Stimulated activated effector memory CD8-positive, alpha-beta T cell treated with anti-CD3 and anti-CD28 coated beads, Interleukin-12 subunit alpha, Interleukin-12 subunit beta, amount 100 ng/mL, for 72 hours (primary cell): Measurements from ENCODE around the gene ZSCAN5C.

Experiments used
- ATAC-seq: fragments of 150-1000 bp; cut with Tn5 transposase; 2 replicates; pipeline ENCODE4 v1.10.0; 2021
- DNase-seq, 2 donors: peaks; one replicate each; pipeline ENCODE4 v3.0.0; 2021 to 2022; ENCODE audit warnings: low spot score in 2 of 2
- H3K27ac Mint-ChIP-seq: one replicate; pipeline ENCODE4 v1.8.0; 2022; ENCODE audit warnings: mild to moderate bottlenecking, mixed read lengths
- H3K36me3 Mint-ChIP-seq: one replicate; pipeline ENCODE4 v1.8.0; 2022; ENCODE audit warnings: mild to moderate bottlenecking, mixed read lengths
- H3K4me1 Mint-ChIP-seq: one replicate; pipeline ENCODE4 v1.8.0; 2022; ENCODE audit warnings: mixed read lengths
- H3K4me3 Mint-ChIP-seq: one replicate; pipeline ENCODE4 v1.8.0; 2022; ENCODE audit warnings: mild to moderate bottlenecking, mixed read lengths
- H3K9me3 Mint-ChIP-seq: one replicate; pipeline ENCODE4 v1.8.0; 2022; ENCODE audit warnings: mixed read lengths

Gene ZSCAN5C, protein sequence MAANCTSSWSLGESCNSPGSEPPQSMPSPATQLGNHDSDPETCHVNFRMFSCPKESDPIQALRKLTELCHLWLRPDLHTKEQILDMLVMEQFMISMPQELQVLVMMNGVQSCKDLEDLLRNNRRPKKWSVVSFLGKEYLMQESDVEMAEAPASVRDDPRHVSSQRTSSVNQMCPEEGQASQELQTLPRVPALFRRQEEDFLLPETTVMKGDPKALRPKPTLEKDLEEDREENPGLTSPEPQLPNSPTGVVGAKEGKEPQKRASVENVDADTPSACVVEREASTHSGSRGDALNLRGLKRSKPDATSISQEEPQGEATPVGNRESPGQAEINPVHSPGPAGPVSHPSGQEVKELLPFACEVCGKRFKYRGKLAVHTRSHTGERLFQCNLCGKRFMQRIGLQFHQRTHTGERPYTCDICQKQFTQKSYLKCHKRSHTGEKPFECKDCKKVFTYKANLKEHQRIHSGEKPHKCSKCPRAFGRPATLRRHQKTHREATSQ

DNA sequence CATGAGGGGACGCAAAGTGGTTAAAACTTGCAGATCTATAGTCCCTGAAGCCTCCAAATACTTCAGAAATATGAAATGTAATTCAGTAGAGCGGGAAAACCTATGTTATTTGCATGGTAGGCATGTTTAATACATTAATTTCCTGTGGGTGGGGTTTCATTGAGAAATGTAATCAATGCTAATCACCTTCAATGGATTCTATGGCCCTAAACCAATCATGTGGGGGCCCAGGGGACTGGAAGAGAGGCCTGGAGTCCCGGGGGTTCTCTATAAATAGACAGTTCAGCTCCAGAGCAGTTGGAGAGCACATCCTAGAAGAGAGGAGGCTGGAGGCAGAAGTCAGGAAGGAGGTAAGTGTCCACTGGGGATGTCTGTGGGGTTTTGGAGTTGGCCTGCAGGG, at the start of gene ZSCAN5C:
ZSCAN5C (plus strand) TSS at position 301 of the 400 bp plus-strand sequence. CDS start 3,641 bp downstream, outside the sequence.
- DNase-seq (no peak), ATAC-seq (no peak)
- no peaks in the 10 kb centered on the region for H3K4me1 Mint-ChIP-seq
- H3K36me3 Mint-ChIP-seq: no peaks in the 10 kb centered on the region
- no peak within 1 kb of the TSS for H3K27ac Mint-ChIP-seq
- H3K9me3 Mint-ChIP-seq: no peaks in the 10 kb centered on the region
- no peak within 1 kb of the TSS for H3K4me3 Mint-ChIP-seq

DNA sequence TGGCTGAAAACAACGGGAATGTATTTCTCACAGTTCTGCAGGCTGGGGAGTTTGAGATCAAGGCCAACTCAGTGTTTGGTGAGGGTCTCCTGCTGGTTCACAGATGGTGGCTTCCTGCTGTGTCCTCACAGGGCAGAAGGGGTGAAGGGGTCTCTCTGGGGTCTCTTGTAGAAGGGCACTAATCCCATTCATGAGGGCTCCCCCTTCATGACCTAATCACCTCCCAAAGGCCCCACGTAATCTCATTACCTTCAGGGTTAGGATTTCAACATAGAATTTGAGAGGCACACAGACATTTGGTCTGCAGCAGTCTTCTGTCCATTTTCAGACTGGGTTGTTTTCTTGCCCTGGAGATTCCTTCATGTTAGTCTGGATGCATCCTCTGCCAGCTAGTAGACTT, 49.4 kb upstream of the ZSCAN5C start:
- H3K36me3 Mint-ChIP-seq: peaks cover 33% of the 10 kb centered on the region
- H3K9me3 Mint-ChIP-seq: no peaks in the 10 kb centered on the region
- H3K4me1 Mint-ChIP-seq: peaks cover 7% of the 10 kb centered on the region
- ATAC-seq (no peak), DNase-seq (no peak)
- no peak overlapping the region for H3K4me3 Mint-ChIP-seq
- H3K27ac Mint-ChIP-seq: peak overlapping the region; percentile 79

DNA sequence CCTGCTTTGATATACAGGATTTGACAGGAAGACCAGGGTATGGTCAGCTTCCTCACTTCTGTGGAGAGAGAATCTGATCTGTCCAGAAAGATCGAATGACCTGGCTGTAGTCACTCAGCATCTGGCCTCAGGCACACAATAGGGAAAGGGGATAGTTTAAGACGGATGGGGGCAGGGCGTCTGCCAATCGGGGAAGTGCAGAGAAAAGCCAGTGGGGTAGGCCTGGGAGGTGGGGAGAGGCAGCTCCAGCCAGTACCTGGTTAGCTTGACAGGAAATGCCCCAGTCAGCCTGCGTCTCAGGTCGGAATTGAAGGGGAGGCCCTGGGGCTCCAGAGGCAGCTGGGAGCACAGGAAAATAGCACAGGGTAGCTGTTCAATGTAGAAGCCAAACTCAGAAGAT, 48.6 kb upstream of the ZSCAN5C start:
- DNase-seq (no peak), ATAC-seq (no peak)
- Mint-ChIP-seq H3K9me3 (no peaks in the 10 kb centered on the region), H3K36me3 (peaks cover 32% of the 10 kb centered on the region), H3K4me3 (no peak overlapping the region), H3K27ac (peak overlapping the region; percentile 79), H3K4me1 (peaks cover 7% of the 10 kb centered on the region)

DNA sequence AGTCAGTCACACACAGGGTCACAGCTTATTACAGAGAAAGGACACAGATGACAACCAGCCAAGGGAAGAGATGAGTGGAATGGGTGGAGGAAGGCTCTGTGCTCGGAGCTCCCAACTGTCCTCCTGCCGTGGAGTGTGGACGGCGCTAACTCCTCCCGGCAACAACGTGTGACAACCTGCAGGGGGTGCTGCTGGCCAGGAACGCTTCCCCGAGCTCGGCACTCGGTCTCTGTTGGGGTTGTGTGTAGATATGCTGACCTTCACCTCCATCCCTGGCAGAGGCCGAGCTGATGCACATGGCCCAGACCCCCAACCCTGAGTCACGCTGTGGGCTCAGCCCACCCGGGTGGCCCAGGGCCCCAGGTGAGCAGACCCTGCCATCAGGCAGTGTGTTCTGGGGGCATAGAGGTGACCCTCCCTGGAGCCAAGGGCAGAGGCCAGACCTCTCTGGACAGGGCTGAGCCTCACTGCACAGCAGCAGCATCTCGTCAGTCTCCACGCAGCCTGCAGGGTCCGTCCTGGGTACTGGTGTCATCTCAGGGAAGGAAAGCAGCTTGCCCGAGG, 46.9 kb upstream of the ZSCAN5C start:
- H3K9me3 Mint-ChIP-seq: no peaks in the 10 kb centered on the region
- ATAC-seq (no peak), DNase-seq (no peak)
- H3K4me3 Mint-ChIP-seq: no peak overlapping the region
- peaks cover 14% of the 10 kb centered on the region for H3K4me1 Mint-ChIP-seq
- no peak overlapping the region for H3K27ac Mint-ChIP-seq
- peaks cover 40% of the 10 kb centered on the region for H3K36me3 Mint-ChIP-seq

DNA sequence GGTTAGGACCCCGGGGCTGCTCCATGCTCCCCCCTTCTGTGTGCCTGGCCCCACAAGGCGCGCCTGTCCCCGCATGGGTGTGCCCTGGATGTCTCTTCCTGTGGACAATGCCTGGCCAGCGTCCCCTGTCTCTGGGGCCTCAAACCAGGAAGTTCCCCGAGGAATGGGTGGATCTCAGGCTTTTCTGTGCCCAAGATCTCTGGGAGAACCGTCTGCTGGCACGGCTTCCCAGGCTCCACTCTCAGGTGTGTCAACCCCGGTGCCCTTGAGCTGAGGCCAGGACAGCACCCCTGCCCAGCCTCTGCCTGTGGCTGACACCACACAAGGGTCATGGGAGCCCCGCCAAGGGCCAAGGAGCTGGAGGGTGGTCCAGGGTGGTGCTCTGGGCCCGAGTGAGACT, 45.3 kb upstream of the ZSCAN5C start:
- Mint-ChIP-seq H3K4me3 (no peak overlapping the region), H3K36me3 (peaks cover 43% of the 10 kb centered on the region), H3K27ac (no peak overlapping the region), H3K9me3 (no peaks in the 10 kb centered on the region), H3K4me1 (peaks cover 14% of the 10 kb centered on the region)
- DNase-seq (no peak), ATAC-seq (no peak)

DNA sequence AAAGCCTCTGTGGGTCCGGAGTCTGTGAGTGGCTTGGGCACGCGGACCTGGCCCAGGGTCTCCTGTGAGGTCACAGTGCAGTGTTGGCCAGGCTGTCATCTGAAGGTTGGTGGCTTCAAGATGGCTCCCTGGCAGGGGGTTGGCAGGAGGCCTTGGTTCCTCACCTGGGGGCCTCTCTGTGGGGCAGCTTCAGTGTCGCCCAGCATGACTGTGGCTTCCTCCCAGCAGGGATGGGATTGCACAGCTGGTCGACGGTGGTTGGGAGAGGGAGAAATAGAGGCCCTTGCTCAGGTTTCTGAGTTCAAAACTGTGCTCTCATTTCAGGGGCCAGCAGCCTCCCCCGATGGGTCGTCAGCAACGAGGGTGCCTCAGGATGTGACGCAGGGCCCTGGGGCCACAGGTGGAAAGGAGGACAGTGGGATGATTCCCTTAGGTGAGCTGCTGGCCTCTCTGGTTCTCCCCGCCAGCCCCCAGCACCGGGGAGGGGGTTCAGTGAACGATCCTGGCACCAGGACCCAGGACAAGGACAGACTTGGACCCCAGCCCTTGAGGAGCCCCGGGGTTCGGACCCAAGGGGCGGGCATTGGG, 43.8 kb upstream of the ZSCAN5C start:
- Mint-ChIP-seq H3K36me3 (peaks cover 42% of the 10 kb centered on the region), H3K9me3 (no peaks in the 10 kb centered on the region), H3K4me3 (no peak overlapping the region), H3K4me1 (peaks cover 12% of the 10 kb centered on the region), H3K27ac (no peak overlapping the region)
- no peak for ATAC-seq
- no peak for DNase-seq

DNA sequence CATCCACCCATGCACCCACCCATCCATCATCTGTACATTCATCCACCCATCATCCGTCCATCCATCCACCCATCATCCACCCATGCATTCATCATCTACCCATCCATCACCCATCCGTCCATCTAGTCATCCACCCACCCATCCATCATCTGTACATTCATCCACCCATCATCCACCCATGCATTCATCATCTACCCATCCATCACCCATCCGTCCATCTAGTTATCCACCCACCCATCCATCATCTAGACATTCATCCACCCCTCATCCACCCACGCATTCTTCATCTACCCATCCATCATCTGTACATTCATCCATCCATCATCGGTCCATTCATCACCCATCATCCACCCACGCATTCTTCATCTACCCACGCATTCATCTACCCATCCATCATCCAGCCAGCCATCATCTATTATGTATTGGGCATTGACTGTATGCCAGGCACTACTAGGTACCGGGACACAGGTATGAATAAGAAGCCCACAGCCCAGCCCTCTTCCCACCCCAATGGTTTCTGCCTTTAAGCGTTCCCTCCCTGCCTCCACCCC, 43.0 kb upstream of the ZSCAN5C start:
- Mint-ChIP-seq H3K36me3 (peaks cover 36% of the 10 kb centered on the region), H3K4me1 (peaks cover 7% of the 10 kb centered on the region), H3K27ac (no peak overlapping the region), H3K9me3 (no peaks in the 10 kb centered on the region), H3K4me3 (no peak overlapping the region)
- ATAC-seq: no peak
- no peak for DNase-seq

DNA sequence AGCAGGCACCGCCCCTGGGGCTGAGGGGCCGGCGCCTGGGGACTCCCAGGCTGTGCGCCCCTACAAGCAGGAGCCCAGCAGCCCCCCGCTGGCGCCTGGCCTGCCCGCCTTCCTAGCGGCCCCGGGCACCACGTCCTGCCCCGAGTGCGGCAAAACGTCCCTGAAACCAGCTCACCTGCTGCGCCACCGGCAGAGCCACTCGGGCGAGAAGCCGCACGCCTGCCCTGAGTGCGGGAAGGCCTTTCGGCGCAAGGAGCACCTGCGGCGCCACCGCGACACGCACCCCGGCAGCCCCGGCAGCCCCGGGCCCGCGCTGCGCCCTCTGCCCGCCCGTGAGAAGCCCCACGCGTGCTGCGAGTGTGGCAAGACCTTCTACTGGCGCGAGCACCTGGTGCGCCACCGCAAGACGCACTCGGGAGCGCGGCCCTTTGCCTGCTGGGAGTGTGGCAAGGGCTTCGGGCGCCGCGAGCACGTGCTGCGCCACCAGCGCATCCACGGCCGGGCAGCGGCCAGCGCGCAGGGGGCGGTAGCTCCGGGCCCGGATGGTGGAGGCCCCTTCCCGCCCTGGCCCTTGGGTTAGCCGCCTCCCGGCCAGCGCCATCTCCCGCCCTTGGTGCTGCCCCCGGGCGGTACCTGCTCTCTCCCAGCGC, 42.3 kb upstream of the ZSCAN5C start:
- no peak overlapping the region for H3K4me3 Mint-ChIP-seq
- H3K4me1 Mint-ChIP-seq: peaks cover 7% of the 10 kb centered on the region
- H3K36me3 Mint-ChIP-seq: peaks cover 34% of the 10 kb centered on the region
- H3K27ac Mint-ChIP-seq: no peak overlapping the region
- DNase-seq (no peak), ATAC-seq (no peak)
- no peaks in the 10 kb centered on the region for H3K9me3 Mint-ChIP-seq

DNA sequence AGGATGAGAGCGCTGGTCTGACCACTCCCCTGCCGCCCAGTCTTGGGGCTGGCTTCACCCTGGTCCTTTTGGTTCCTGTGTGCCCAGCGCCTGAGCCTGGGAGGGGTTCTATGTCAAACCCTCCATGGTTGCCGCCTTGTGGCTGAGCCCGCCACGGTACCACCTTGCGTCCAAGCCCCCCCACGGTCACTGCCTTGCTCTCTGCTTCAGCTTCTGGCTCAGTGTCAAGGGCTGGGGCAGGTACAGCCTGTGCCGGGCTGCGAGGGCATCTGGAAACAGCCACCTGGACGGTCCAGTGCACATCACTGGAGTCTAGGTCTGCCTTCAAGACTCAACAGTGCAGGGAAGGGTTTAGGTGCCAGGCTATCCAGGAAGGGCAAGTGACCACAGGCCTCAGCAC, 40.5 kb upstream of the ZSCAN5C start:
- ATAC-seq: no peak
- Mint-ChIP-seq H3K4me3 (no peak overlapping the region), H3K9me3 (no peaks in the 10 kb centered on the region), H3K27ac (no peak overlapping the region), H3K4me1 (peaks cover 7% of the 10 kb centered on the region), H3K36me3 (peaks cover 25% of the 10 kb centered on the region)
- DNase-seq: no peak

DNA sequence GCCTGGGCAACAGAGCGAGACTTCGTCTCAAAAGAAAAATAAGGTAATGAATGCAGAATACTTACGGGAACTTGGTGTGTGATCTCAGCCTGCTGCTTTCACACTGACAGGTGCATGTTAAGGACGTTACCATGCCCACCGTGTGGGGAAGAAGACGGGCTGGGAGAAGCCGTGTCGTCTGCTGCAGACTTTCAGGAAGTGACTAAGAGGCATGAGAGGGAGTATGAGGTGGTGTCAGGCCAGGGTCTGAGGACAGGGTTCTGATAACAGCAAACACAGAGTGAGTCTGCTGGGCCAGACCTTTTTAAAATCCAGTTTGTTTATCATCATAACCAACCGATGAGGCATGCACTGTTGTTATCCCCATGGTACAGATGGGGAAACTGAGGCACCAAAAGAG, 39.8 kb upstream of the ZSCAN5C start:
- H3K4me3 Mint-ChIP-seq: no peak overlapping the region
- H3K9me3 Mint-ChIP-seq: no peaks in the 10 kb centered on the region
- peaks cover 25% of the 10 kb centered on the region for H3K36me3 Mint-ChIP-seq
- H3K4me1 Mint-ChIP-seq: peaks cover 7% of the 10 kb centered on the region
- no peak overlapping the region for H3K27ac Mint-ChIP-seq
- no peak for DNase-seq
- peak; percentile 79 for ATAC-seq

DNA sequence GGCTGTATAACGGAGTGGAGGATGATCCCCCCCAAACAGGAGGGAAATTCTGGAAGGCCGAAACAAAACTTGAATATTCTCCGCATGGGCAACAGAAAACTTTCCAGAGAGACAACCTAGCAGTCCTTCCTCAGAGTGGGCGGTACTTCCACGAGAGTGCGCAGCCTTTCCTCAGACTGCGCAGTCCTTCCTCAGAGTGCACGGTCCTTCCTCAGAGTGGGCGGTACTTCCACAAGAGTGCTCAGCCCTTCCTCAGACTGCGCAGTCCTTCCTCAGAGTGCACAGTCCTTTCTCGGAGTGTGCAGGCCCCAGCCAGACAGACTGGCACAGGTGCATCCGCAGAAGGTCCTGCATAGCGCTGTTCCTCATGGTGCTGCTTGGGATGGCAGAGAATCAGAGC, 39.0 kb upstream of the ZSCAN5C start:
- H3K4me1 Mint-ChIP-seq: peaks cover 7% of the 10 kb centered on the region
- no peak overlapping the region for H3K4me3 Mint-ChIP-seq
- DNase-seq (no peak), ATAC-seq (no peak)
- H3K27ac Mint-ChIP-seq: no peak overlapping the region
- H3K36me3 Mint-ChIP-seq: peaks cover 19% of the 10 kb centered on the region
- H3K9me3 Mint-ChIP-seq: no peaks in the 10 kb centered on the region

DNA sequence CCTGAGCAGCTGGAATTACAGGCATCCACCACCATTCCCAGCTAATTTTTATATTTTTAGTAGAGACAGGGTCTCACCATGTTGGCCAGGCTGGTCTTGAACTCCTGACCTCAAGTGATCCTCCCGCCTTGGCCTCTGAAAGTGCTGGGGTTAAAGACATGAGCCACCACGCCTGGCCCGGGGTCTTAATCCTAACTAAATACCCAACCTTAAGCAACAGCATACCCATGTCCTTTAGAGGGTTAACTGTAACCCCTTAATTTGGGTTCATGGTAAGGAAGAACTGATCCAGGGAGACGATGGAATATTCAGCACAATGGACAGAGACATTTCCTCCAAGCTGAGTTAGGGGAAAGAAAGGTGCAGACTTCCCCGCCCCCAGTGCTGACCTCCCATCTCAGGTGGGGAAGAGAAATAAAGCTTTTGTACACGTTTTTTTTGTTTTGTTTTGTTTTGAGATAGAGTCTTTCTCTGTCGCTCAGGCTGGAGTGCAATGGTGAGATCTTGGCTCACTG, 35.0 kb upstream of the ZSCAN5C start:
- no peak overlapping the region for H3K27ac Mint-ChIP-seq
- no peak for DNase-seq
- no peak overlapping the region for H3K4me3 Mint-ChIP-seq
- H3K9me3 Mint-ChIP-seq: no peaks in the 10 kb centered on the region
- H3K4me1 Mint-ChIP-seq: peaks cover 6% of the 10 kb centered on the region
- H3K36me3 Mint-ChIP-seq: no peaks in the 10 kb centered on the region
- ATAC-seq: no peak

DNA sequence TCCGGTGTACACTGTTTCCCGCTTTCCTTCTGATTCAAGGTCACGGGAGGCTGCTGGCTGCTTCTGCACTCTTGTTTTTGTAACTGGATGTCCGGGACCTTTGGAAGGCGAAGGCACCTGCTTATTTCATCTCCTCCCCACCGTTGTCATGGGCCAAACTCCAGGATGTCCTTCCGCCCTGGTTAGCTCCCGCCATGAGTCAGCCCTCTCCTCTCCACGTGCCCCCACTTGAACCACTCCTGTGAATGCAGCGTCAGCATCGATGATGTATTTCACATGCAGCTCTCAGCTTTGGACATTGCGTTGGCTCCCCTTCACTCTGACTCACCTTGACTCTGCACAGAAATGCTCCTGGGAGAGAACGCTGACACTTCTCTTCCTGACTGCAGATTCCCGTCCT, 31.8 kb upstream of the ZSCAN5C start:
- H3K4me1 Mint-ChIP-seq: peaks cover 6% of the 10 kb centered on the region
- no peaks in the 10 kb centered on the region for H3K36me3 Mint-ChIP-seq
- ATAC-seq (no peak), DNase-seq (no peak)
- H3K27ac Mint-ChIP-seq: no peak overlapping the region
- no peak overlapping the region for H3K4me3 Mint-ChIP-seq
- no peaks in the 10 kb centered on the region for H3K9me3 Mint-ChIP-seq

DNA sequence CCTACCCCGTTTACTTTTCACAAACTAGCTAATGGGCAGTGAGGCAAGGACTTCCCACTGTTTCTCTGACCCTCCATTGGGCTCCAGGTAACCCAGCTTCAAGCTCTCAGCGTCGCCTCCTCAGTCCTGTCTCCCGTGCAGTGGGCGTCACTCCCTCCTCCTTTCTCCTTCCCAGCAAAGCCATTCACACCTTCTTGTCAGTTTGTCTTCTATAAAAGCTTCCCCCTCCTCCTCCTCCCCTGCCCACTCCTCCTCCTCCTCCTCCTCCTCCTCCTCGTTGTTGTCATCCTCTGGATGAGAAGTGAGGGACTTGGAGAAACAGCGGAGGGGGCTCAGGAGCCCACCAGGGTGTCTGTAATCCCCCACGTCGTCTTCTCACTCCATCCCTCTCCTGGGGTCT, 28.0 kb upstream of the ZSCAN5C start:
- no peaks in the 10 kb centered on the region for H3K9me3 Mint-ChIP-seq
- DNase-seq: no peak
- H3K4me1 Mint-ChIP-seq: peaks cover 6% of the 10 kb centered on the region
- no peak overlapping the region for H3K4me3 Mint-ChIP-seq
- H3K36me3 Mint-ChIP-seq: no peaks in the 10 kb centered on the region
- H3K27ac Mint-ChIP-seq: no peak overlapping the region
- no peak for ATAC-seq

DNA sequence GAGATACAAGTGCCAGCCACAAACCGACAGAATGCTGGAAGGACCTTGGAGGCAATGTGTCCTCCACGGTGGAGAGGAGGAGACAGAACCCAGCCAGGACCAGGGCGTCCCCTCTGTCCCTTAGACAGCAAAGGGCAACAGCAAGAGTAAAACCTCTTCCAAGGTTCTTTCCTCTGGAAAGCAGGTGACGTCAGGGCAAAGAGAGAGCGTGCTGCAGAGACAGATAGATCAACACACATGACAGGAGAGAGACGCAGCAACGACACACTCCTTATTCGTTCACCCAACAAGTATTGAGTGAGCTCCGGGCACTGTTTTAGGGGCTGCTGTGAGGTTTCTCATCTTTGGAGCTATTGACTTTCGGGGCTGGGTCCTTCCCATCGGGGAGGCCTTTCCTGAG, 27.5 kb upstream of the ZSCAN5C start:
- Mint-ChIP-seq H3K4me1 (peaks cover 6% of the 10 kb centered on the region), H3K36me3 (no peaks in the 10 kb centered on the region), H3K9me3 (no peaks in the 10 kb centered on the region), H3K4me3 (no peak overlapping the region), H3K27ac (no peak overlapping the region)
- DNase-seq (no peak), ATAC-seq (no peak)
